Tibial nerve (tissue), 4 donors: ENCODE measurements around the gene KAZN.

Source experiments
- EP300 ChIP-seq, 2 donors: sonication (generic); formaldehyde crosslinking; IDR thresholded peaks; one replicate each; pipeline ENCODE4 v1.6.1; 2017; ENCODE audit warnings: antibody characterized with exemption in 2 of 2, mild to moderate bottlenecking in 1 of 2
- TF ChIP-seq, protein P1 (sequence below), 5 experiments: fragments of 200-600 bp in 3 of 5; fragments of 450-650 bp in 2 of 5; sonication (generic) in 3 of 5; IDR thresholded peaks; one replicate each; pipeline ENCODE4 v1.5.1; 2016 to 2019; ENCODE audit warnings: antibody characterized with exemption in 5 of 5, mild to moderate bottlenecking in 3 of 5, moderate library complexity in 2 of 5

- TF ChIP-seq, protein P1, sequence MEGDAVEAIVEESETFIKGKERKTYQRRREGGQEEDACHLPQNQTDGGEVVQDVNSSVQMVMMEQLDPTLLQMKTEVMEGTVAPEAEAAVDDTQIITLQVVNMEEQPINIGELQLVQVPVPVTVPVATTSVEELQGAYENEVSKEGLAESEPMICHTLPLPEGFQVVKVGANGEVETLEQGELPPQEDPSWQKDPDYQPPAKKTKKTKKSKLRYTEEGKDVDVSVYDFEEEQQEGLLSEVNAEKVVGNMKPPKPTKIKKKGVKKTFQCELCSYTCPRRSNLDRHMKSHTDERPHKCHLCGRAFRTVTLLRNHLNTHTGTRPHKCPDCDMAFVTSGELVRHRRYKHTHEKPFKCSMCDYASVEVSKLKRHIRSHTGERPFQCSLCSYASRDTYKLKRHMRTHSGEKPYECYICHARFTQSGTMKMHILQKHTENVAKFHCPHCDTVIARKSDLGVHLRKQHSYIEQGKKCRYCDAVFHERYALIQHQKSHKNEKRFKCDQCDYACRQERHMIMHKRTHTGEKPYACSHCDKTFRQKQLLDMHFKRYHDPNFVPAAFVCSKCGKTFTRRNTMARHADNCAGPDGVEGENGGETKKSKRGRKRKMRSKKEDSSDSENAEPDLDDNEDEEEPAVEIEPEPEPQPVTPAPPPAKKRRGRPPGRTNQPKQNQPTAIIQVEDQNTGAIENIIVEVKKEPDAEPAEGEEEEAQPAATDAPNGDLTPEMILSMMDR (IDR thresholded peaks at IDR 0.05) = no peak
- TF ChIP-seq EP300 (IDR thresholded peaks at IDR 0.05) = no peak
Measured at GRCh38 chr1:14715266-14715665, 116.8 kb downstream of the KAZN start.
